Osteocyte (in vitro differentiated cells): ENCODE results near the gene ANAPC5. TPM values are rescaled to one million over a fixed set of nuclear protein-coding genes. Genes with fewer than 3 reads are reported as not detected.

Experiments
- DNase-seq: peaks from one replicate; pipeline ENCODE4 v3.0.0; 2021; ENCODE audit warnings: mixed read lengths; ENCODE audit not compliant: unreplicated experiment; ENCODE audit errors: extremely low spot score
- H3K27ac Mint-ChIP-seq: one replicate; pipeline ENCODE4 v1.8.0; 2021; ENCODE audit warnings: mild to moderate bottlenecking, mixed read lengths; ENCODE audit not compliant: unreplicated experiment
- H3K27me3 Mint-ChIP-seq: one replicate; pipeline ENCODE4 v1.8.0; 2021; ENCODE audit warnings: mixed read lengths; ENCODE audit not compliant: unreplicated experiment
- H3K36me3 Mint-ChIP-seq: one replicate; pipeline ENCODE4 v1.8.0; 2021; ENCODE audit warnings: mixed read lengths; ENCODE audit not compliant: unreplicated experiment
- H3K4me1 Mint-ChIP-seq: one replicate; pipeline ENCODE4 v1.8.0; 2021; ENCODE audit warnings: mixed read lengths; ENCODE audit not compliant: unreplicated experiment
- H3K4me3 Mint-ChIP-seq: one replicate; pipeline ENCODE4 v1.8.0; 2021; ENCODE audit warnings: mild to moderate bottlenecking, moderate library complexity, mixed read lengths; ENCODE audit not compliant: unreplicated experiment
- H3K9me3 Mint-ChIP-seq: one replicate; pipeline ENCODE4 v1.8.0; 2021; ENCODE audit warnings: mixed read lengths; ENCODE audit not compliant: unreplicated experiment
- total RNA-seq: library from RNA; stranded (reverse); gene quantifications from 2 replicates; pipeline ENCODE4 v1.2.1, GENCODE V29; 2021
- TF ChIP-seq, protein P1 (sequence below): fragments of 200-600 bp; sonication (generic); IDR thresholded peaks from 2 replicates; pipeline ENCODE4 v1.5.0; 2021; ENCODE audit warnings: antibody characterized with exemption, mild to moderate bottlenecking, moderate library complexity

The ANAPC5 gene
- total RNA-seq, 1 donor from 2014 or later, result 130 TPM

DNA sequence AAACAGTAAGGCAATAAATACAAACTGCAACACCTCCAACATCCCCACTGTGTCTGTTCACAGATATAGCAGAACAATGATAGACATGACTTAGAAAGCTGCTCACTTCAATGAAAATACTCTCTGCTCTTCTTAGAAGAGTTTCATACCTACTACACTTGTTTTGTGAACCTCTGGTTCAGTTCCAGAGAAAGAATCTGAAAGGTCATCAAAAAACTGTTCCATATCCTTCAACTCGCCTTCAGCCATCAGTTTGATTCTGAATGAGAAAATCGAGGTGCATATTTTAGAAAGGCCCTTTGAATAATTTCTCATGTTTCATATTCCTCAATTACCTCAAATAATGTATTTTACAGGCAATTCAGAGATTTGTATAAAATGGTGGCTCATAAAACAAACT is 5.5 kb downstream of the ANAPC5 start:
- Mint-ChIP-seq H3K36me3 (peaks cover 34% of the 10 kb centered on the region), H3K9me3 (no peaks in the 10 kb centered on the region), H3K4me1 (peaks cover 15% of the 10 kb centered on the region), H3K27ac (no peak overlapping the region), H3K27me3 (no peaks in the 10 kb centered on the region), H3K4me3 (no peak overlapping the region)
- no peak for DNase-seq
- TF ChIP-seq, protein P1, sequence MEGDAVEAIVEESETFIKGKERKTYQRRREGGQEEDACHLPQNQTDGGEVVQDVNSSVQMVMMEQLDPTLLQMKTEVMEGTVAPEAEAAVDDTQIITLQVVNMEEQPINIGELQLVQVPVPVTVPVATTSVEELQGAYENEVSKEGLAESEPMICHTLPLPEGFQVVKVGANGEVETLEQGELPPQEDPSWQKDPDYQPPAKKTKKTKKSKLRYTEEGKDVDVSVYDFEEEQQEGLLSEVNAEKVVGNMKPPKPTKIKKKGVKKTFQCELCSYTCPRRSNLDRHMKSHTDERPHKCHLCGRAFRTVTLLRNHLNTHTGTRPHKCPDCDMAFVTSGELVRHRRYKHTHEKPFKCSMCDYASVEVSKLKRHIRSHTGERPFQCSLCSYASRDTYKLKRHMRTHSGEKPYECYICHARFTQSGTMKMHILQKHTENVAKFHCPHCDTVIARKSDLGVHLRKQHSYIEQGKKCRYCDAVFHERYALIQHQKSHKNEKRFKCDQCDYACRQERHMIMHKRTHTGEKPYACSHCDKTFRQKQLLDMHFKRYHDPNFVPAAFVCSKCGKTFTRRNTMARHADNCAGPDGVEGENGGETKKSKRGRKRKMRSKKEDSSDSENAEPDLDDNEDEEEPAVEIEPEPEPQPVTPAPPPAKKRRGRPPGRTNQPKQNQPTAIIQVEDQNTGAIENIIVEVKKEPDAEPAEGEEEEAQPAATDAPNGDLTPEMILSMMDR, result no peak

GRCh38 chr12:121345151-121345815 is 6.9 kb downstream of the ANAPC5 start:
- Mint-ChIP-seq H3K27me3 (no peaks in the 10 kb centered on the region), H3K36me3 (peaks cover 42% of the 10 kb centered on the region), H3K9me3 (no peaks in the 10 kb centered on the region), H3K4me1 (peaks cover 3% of the 10 kb centered on the region), H3K27ac (no peak overlapping the region), H3K4me3 (no peak overlapping the region)
- TF ChIP-seq, protein P1, result no peak
- no peak for DNase-seq

DNA sequence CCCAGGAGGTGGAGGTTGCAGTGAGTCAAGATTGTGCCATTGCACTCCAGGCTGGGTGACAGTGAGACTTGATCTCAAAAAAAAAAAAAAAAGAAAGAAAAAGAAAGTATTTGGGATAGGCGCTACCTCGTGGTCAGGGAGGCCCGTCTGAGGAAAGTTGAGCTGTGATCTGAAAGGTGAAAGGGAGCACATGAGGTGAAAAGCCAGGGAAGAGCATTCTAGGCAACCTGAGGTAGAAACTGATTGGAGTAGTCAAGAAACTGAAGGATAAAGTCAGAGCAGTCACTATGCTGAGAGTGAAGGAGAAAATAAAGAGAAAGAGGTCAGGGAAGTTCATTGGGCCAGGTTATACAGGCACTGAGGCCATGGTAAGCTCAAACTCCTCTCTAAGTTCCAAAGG is 7.7 kb downstream of the ANAPC5 start:
- no peak for DNase-seq
- Mint-ChIP-seq H3K27me3 (no peaks in the 10 kb centered on the region), H3K4me1 (no peaks in the 10 kb centered on the region), H3K4me3 (no peak overlapping the region), H3K27ac (no peak overlapping the region), H3K9me3 (no peaks in the 10 kb centered on the region), H3K36me3 (peaks cover 43% of the 10 kb centered on the region)
- TF ChIP-seq, protein P1, result no peak

DNA sequence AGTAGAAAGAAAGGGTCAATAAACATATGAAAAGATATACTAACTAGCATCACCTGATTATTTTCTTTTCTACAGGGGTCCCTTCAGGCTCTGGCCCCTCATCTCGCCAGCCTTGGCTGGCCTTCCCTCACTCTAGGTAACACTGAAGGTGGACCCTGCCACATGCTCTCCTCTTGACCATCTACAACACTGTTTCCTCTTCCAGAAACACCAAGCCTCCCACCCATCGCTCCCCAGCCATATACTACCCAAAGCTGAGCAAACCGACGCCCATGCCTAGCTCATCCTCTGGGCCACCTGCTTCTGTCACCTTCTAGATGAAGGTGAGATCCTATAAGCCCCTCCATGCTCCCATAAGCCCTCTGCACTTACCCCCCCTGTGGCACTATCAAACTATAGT is 14.8 kb downstream of the ANAPC5 start:
- no peak for DNase-seq
- peaks cover 33% of the 10 kb centered on the region for H3K36me3 Mint-ChIP-seq
- H3K27ac Mint-ChIP-seq, result peak overlapping the region; percentile 71
- TF ChIP-seq, protein P1, result no peak
- no peaks in the 10 kb centered on the region for H3K9me3 Mint-ChIP-seq
- no peaks in the 10 kb centered on the region for H3K4me1 Mint-ChIP-seq
- no peak overlapping the region for H3K4me3 Mint-ChIP-seq
- no peaks in the 10 kb centered on the region for H3K27me3 Mint-ChIP-seq

DNA sequence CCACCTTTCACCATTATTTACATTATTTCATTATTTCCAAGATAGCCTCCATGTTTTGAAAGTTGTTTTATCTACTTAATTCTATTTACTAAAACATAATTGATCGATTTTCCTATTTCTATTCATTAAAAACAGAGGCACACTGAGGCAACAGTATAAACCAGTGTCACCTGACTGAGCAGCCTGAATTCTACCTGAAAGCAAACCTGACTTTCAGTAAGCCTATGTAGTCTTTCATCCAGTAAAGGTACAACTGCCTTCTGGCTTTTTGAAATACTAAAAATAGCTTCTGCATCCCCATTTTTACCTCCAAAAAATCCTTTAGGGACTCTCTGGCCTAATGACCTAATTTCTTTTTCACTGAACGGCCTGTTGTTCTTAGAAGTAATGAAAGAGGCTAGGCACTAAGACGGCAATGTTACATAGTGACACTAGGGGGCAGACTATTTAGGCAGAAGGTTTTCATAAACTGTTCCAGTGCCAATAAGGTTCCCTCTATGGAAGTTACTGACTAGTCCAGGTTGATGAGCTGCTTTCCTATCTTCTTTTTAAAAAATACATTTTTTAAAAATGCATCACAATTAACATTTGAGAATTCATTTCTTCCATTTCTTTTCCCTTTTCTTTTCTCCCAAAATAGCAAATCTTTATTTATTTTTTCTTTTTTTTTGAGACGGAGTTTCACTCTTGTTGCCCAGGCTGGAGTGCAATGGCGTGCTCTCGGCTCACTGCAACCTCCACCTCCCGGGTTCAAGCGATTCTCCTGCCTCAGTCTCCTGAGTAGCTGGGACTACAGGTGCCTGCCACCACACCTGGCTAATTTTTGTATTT is 17.5 kb downstream of the ANAPC5 start:
- no peaks in the 10 kb centered on the region for H3K9me3 Mint-ChIP-seq
- H3K4me1 Mint-ChIP-seq, result no peaks in the 10 kb centered on the region
- DNase-seq, result no peak
- H3K27ac Mint-ChIP-seq, result no peak overlapping the region
- H3K27me3 Mint-ChIP-seq, result no peaks in the 10 kb centered on the region
- H3K4me3 Mint-ChIP-seq, result no peak overlapping the region
- TF ChIP-seq, protein P1, result peak; percentile 89
- peaks cover 42% of the 10 kb centered on the region for H3K36me3 Mint-ChIP-seq
